Measurements from ENCODE around the gene DEFB131A.
"Not testable (repeated sequence)": the region's sequence is repeated elsewhere in the genome, so short reads cannot be mapped to it uniquely, and the experiment has no call there.

- not testable (repeated sequence) for TF ChIP-seq CTCF (IDR thresholded peaks at IDR 0.05); POLR2A (IDR thresholded peaks at IDR 0.05; ENCODE audit: low read depth); EP300 (IDR thresholded peaks at IDR 0.05)
Measured at GRCh38 chr4:9497575-9498467, 53.6 kb downstream of the DEFB131A start.

Measured in esophagus muscularis mucosa (tissue), 4 donors.